HG02798 (cell line): ENCODE measurements around the gene MEGF11.
"Not testable (repeated sequence)": the region's sequence is repeated elsewhere in the genome, so short reads cannot be mapped to it uniquely, and the experiment has no call there.

Experiments used
- ATAC-seq: cut with Tn5 transposase; IDR thresholded peaks from one replicate; pipeline ENCODE4 v1.9.1; 2021; ENCODE audit warnings: mild to moderate bottlenecking; ENCODE audit not compliant: unreplicated experiment, poor library complexity

The MEGF11 gene

GRCh38 chr15:65885668-65886218, 367.8 kb downstream of the MEGF11 start:
- no peak for ATAC-seq

- ATAC-seq: no peak
These were observed 369.0 kb downstream of the MEGF11 start for GRCh38 chr15:65884511-65884910.

GRCh38 chr15:65883571-65883970, 370.0 kb downstream of the MEGF11 start:
- no peak for ATAC-seq

DNA sequence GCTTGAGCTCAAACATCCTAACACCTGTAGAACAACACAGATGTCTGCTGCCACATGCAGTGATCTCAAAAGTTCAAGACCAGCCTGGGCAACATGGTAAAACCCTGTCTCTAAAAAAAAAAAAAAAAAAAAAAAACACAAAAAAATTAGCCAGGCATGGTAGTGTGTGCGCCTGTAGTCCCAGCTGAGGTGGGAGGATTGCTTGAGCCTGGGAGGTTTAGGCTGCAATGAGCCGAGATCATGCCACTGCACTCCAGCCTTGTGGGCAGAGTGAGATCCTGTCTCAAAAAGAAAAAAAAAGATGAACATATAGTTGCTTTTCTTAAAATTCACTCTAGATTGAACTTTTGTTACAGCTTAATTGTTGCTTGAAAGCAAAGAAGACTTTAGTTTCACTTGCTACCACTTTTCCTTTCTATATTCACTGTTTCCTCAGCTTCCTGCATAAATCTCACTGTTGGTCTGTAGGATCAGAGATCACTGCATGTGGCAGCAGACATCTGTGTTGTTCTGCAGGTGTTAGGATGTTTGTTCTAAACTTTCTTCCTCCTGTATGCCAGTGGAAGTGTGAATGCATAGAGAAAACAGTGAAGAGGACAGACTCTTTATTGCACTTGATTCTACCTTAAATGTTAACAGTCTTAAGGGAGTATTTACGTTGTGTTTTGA, 371.6 kb downstream of the MEGF11 start:
- no peak for ATAC-seq

- no peak for ATAC-seq
These were observed 375.8 kb downstream of the MEGF11 start for GRCh38 chr15:65877749-65878148.

- no peak for ATAC-seq
These were observed 378.1 kb downstream of the MEGF11 start for GRCh38 chr15:65875458-65875857.

- no peak for ATAC-seq
These were observed 380.3 kb downstream of the MEGF11 start for GRCh38 chr15:65873256-65873655.

DNA sequence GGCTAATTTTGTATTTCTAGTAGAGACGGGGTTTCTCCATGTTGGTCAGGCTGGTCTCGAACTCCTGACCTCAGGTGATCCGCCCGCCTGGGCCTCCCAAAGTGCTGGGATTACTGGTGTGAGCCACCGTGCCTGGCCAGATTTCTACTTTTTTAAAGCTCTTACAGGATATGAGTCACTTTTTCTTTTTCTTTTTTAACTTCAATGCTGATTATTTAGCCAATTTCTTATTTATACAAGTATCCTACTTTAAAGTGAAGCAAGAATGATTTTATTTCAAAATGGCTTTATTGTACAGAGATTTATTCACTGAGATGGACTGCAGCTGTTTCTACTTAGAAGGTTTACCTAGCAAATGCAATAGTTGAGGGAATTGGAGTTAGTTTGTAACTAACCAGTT, 381.0 kb downstream of the MEGF11 start:
- not testable (repeated sequence) for ATAC-seq

GRCh38 chr15:65871886-65872285, 381.7 kb downstream of the MEGF11 start:
- ATAC-seq: not testable (repeated sequence)

GRCh38 chr15:65870889-65871533, 382.5 kb downstream of the MEGF11 start:
- no peak for ATAC-seq

GRCh38 chr15:65869954-65870871, 383.3 kb downstream of the MEGF11 start:
- no peak for ATAC-seq

GRCh38 chr15:65869126-65869953, 384.2 kb downstream of the MEGF11 start, which contains the start of gene RAB11A:
Gene RAB11A (plus strand): TSS chr15:65869491. CDS start chr15:65869586, 95 bp downstream.
- ATAC-seq: peak; percentile 93

DNA sequence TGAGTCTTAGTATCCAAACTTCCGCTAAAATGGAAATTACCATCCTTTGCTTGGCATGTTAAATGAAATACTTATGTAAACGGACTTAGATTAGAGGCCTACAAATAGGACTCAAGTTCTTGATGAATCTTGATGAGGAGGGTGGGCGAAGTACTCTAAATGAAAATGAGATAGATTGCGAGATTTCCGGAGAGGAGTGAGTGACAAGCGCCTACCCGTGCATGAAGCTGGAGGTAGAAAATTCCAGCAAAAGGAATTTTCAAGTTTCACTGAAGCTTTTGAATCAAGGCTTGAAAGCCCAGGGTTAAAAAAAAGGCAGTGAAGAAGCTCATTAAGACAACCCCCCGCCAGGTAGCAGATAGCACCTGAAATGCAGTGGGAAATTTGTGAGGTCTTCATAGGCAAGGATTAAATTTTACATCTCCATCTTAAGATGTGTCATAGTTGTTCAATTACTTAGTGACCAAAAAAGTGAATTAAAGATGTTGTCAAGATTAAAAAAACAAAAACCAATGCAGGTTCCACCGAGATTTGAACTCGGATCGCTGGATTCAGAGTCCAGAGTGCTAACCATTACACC, 384.9 kb downstream of the MEGF11 start:
- no peak for ATAC-seq

- not testable (repeated sequence) for ATAC-seq
These were observed 385.6 kb downstream of the MEGF11 start for GRCh38 chr15:65867933-65868332.

GRCh38 chr15:65867244-65867643, 386.3 kb downstream of the MEGF11 start:
- no peak for ATAC-seq

DNA sequence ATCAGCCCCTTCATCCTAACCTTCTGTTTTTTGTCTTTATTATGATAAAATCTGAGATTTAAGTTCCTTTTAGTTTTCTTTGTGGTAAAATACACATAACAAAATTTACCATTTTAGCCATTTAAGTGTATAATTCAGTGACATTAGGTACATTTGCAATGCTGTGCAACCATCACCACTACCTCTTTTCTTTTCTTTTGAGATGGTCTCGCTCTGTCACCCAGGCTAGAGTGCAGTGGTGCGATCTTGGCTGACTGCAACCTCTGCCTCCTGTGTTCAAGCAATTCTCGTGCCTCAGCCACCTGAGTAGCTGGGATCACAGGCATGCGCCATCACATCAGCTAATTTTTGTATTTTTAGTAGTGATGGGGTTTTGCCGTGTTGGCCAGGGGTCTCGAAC, 390.4 kb downstream of the MEGF11 start:
- ATAC-seq: no peak

DNA sequence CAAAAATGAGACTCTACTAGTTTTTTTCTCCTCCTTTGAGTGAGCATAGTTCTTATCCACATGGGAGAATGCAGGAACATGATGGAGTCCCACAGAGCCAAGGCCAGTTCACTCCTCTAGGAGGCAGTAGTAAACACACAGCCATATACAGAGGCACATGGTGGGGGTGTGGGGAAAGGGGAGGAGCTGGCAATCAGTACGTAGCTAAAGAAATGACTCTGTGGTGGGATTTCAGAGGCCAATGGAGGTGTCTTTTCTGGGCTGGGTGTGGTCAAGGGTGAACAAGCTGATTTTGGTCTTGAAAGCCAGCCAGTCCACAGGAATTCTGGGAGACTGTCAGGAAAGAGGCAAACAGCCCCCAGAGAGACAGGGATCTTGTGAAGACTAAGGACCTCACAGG, 390.9 kb downstream of the MEGF11 start:
- ATAC-seq: peak; percentile 63

- peak; percentile 37 for ATAC-seq
These were observed 395.7 kb downstream of the MEGF11 start for GRCh38 chr15:65857718-65858402.
